Measurements from ENCODE around the gene DNAH11.
"Not testable (repeated sequence)": the region's sequence is repeated elsewhere in the genome, so short reads cannot be mapped to it uniquely, and the experiment has no call there.

The DNAH11 gene

GRCh38 chr7:21719846-21720245 is 177.0 kb downstream of the DNAH11 start:
- no peak for DNase-seq (ENCODE audit: low spot score)

GRCh38 chr7:21722371-21722770 is 179.5 kb downstream of the DNAH11 start:
- DNase-seq (ENCODE audit: low spot score): no peak

GRCh38 chr7:21724562-21724961 is 181.7 kb downstream of the DNAH11 start:
- DNase-seq (ENCODE audit: low spot score): no peak

GRCh38 chr7:21730399-21730798 is 187.6 kb downstream of the DNAH11 start:
- no peak for DNase-seq (ENCODE audit: low spot score)

GRCh38 chr7:21731977-21732376 is 189.1 kb downstream of the DNAH11 start:
- no peak for DNase-seq (ENCODE audit: low spot score)

- DNase-seq (ENCODE audit: low spot score): not testable (repeated sequence)
Measured at GRCh38 chr7:21732956-21733355, 190.1 kb downstream of the DNAH11 start.

- DNase-seq (ENCODE audit: low spot score): no peak
Measured at GRCh38 chr7:21733837-21734236, 191.0 kb downstream of the DNAH11 start.

- no peak for DNase-seq (ENCODE audit: low spot score)
Measured at GRCh38 chr7:21743493-21743892, 200.7 kb downstream of the DNAH11 start.

- no peak for DNase-seq (ENCODE audit: low spot score)
Measured at GRCh38 chr7:21746949-21747348, 204.1 kb downstream of the DNAH11 start.

GRCh38 chr7:21747806-21748205 is 205.0 kb downstream of the DNAH11 start:
- DNase-seq (ENCODE audit: low spot score): no peak

- DNase-seq (ENCODE audit: low spot score): no peak
Measured at GRCh38 chr7:21749378-21749777, 206.5 kb downstream of the DNAH11 start.

GRCh38 chr7:21753071-21753470 is 210.2 kb downstream of the DNAH11 start:
- no peak for DNase-seq (ENCODE audit: low spot score)

- DNase-seq (ENCODE audit: low spot score): no peak
Measured at GRCh38 chr7:21754963-21755362, 212.1 kb downstream of the DNAH11 start.

GRCh38 chr7:21757537-21758282 is 214.9 kb downstream of the DNAH11 start:
- DNase-seq (ENCODE audit: low spot score): no peak

- no peak for DNase-seq (ENCODE audit: low spot score)
Measured at GRCh38 chr7:21758286-21758685, 215.4 kb downstream of the DNAH11 start.

GRCh38 chr7:21762469-21762868 is 219.6 kb downstream of the DNAH11 start:
- DNase-seq (ENCODE audit: low spot score): no peak

GRCh38 chr7:21763818-21764217 is 221.0 kb downstream of the DNAH11 start:
- DNase-seq (ENCODE audit: low spot score): no peak

- no peak for DNase-seq (ENCODE audit: low spot score)
Measured at GRCh38 chr7:21766218-21766617, 223.4 kb downstream of the DNAH11 start.

- DNase-seq (ENCODE audit: low spot score): peak; percentile 2
Measured at GRCh38 chr7:21767300-21767900, 224.6 kb downstream of the DNAH11 start.

GRCh38 chr7:21768279-21768678 is 225.4 kb downstream of the DNAH11 start:
- DNase-seq (ENCODE audit: low spot score): no peak

GRCh38 chr7:21771266-21771665 is 228.4 kb downstream of the DNAH11 start:
- DNase-seq (ENCODE audit: low spot score): no peak

- no peak for DNase-seq (ENCODE audit: low spot score)
Measured at GRCh38 chr7:21771906-21772610, 229.2 kb downstream of the DNAH11 start.

- DNase-seq (ENCODE audit: low spot score): no peak
Measured at GRCh38 chr7:21773326-21773725, 230.5 kb downstream of the DNAH11 start.
